ENCODE results near the gene FBXO41.

Gene FBXO41

DNA sequence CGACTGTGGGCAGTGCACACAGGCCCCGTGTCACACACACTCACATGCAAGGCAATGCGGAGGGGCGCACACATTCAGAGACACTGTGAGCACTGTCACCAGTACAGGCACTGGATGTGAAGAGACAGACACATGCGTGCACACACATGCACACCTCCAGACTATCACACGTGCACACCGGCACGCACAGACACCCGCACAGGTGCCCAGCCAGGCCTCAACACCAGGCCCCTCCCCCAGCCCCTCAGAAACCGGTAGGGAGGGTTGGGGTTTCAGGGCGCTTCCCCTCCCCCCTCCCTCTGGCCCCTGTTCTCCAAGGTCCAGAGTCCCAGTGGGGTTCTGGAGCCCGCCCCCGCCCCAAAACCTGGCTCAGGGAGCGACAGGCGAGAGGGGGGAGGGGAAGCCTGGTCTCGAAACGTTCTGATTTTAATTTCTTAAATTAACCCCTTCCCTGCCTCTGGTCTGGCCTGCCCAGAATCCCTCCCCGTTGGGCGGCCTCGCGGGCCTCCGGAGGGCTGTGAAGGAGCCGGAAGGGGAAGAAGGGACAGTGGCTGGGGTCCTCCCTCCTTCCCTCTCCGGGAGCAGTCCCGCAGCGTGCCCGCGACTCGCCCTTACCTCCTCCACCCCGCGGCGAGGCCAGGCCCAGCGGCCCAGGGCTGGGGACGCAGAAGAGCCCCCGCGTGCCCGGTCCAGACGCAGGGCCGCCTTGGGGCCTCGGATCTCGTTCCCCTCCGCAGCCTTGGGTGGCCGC lies 558 bp downstream of the FBXO41 start:
- TF ChIP-seq GABPA (IDR thresholded peaks at IDR 0.05; ENCODE audit: low read depth) (0 out of 2 replicates have a peak, but pooled peaks have one; percentile 17), POLR2AphosphoS5 (IDR thresholded peaks at IDR 0.05; ENCODE audit: low read depth) (no peak), SPI1 (IDR thresholded peaks at IDR 0.05; ENCODE audit: borderline replicate concordance, low read depth) (no peak)
- TF ChIP-seq, protein P1, sequence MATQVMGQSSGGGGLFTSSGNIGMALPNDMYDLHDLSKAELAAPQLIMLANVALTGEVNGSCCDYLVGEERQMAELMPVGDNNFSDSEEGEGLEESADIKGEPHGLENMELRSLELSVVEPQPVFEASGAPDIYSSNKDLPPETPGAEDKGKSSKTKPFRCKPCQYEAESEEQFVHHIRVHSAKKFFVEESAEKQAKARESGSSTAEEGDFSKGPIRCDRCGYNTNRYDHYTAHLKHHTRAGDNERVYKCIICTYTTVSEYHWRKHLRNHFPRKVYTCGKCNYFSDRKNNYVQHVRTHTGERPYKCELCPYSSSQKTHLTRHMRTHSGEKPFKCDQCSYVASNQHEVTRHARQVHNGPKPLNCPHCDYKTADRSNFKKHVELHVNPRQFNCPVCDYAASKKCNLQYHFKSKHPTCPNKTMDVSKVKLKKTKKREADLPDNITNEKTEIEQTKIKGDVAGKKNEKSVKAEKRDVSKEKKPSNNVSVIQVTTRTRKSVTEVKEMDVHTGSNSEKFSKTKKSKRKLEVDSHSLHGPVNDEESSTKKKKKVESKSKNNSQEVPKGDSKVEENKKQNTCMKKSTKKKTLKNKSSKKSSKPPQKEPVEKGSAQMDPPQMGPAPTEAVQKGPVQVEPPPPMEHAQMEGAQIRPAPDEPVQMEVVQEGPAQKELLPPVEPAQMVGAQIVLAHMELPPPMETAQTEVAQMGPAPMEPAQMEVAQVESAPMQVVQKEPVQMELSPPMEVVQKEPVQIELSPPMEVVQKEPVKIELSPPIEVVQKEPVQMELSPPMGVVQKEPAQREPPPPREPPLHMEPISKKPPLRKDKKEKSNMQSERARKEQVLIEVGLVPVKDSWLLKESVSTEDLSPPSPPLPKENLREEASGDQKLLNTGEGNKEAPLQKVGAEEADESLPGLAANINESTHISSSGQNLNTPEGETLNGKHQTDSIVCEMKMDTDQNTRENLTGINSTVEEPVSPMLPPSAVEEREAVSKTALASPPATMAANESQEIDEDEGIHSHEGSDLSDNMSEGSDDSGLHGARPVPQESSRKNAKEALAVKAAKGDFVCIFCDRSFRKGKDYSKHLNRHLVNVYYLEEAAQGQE (IDR thresholded peaks at IDR 0.05; ENCODE audit: insufficient replicate concordance, low read depth) = peak; percentile 19

GRCh38 chr2:73282924-73283544 lies 1.2 kb downstream of the FBXO41 start:
- Histone ChIP-seq H3K4me3 (replicated peaks; ENCODE audit: insufficient read depth, low read length) (peak overlapping the region; percentile 77), H3K27me3 (ENCODE audit: insufficient read depth, poor library complexity, severe bottlenecking) (no peaks in the 10 kb centered on the region), H3K27ac (replicated peaks) (peak overlapping the region; percentile 88)
- no peak for DNase-seq (ENCODE audit: low read depth in 1 of 2, low spot score in 1 of 2)
- TF ChIP-seq, protein P1 (IDR thresholded peaks at IDR 0.05; ENCODE audit: insufficient replicate concordance, low read depth) = no peak
- TF ChIP-seq GABPA (IDR thresholded peaks at IDR 0.05; ENCODE audit: low read depth) = no peak
- no peak for TF ChIP-seq POLR2AphosphoS5 (IDR thresholded peaks at IDR 0.05; ENCODE audit: low read depth)
- no peak for TF ChIP-seq CTCF (IDR thresholded peaks at IDR 0.05; ENCODE audit: insufficient read depth, low read length)
- TF ChIP-seq SPI1 (IDR thresholded peaks at IDR 0.05; ENCODE audit: borderline replicate concordance, low read depth) = no peak

More for the DNA sequence above, 558 bp downstream of the FBXO41 start:
- Histone ChIP-seq H3K4me3 (replicated peaks; ENCODE audit: insufficient read depth, low read length) (peak overlapping the region; percentile 77), H3K27ac (replicated peaks) (peak overlapping the region; percentile 88), H3K27me3 (ENCODE audit: insufficient read depth, poor library complexity, severe bottlenecking) (no peaks in the 10 kb centered on the region)
- peak; percentile 40 to 46 for DNase-seq (ENCODE audit: low read depth in 1 of 2, low spot score in 1 of 2)

- no peak overlapping the region for H3K4me3 ChIP-seq (replicated peaks; ENCODE audit: insufficient read depth, low read length)
- no peaks in the 10 kb centered on the region for H3K27me3 ChIP-seq (ENCODE audit: insufficient read depth, poor library complexity, severe bottlenecking)
- no peak overlapping the region for H3K27ac ChIP-seq (replicated peaks)
- DNase-seq (ENCODE audit: low read depth in 1 of 2, low spot score in 1 of 2) = no peak
- TF ChIP-seq, protein P1 (IDR thresholded peaks at IDR 0.05; ENCODE audit: insufficient replicate concordance, low read depth) = no peak
- no peak for TF ChIP-seq CTCF (IDR thresholded peaks at IDR 0.05; ENCODE audit: insufficient read depth, low read length)
- no peak for TF ChIP-seq SPI1 (IDR thresholded peaks at IDR 0.05; ENCODE audit: borderline replicate concordance, low read depth)
- no peak for TF ChIP-seq POLR2AphosphoS5 (IDR thresholded peaks at IDR 0.05; ENCODE audit: low read depth)
- no peak for TF ChIP-seq GABPA (IDR thresholded peaks at IDR 0.05; ENCODE audit: low read depth)
Observed at GRCh38 chr2:73281244-73281643, 3.0 kb downstream of the FBXO41 start.

Data from HL-60 (cell line).